CD4-positive, alpha-beta T cell treated with Interleukin-6 for 4 hours (primary cell): ENCODE measurements around the gene IGFL2.
"Not testable (repeated sequence)": the region's sequence is repeated elsewhere in the genome, so short reads cannot be mapped to it uniquely, and the experiment has no call there.

Experiments
- DNase-seq: peaks from one replicate; pipeline ENCODE4 v3.0.0-alpha.2; 2020; ENCODE audit warnings: mixed read lengths

IGFL2 gene

DNA sequence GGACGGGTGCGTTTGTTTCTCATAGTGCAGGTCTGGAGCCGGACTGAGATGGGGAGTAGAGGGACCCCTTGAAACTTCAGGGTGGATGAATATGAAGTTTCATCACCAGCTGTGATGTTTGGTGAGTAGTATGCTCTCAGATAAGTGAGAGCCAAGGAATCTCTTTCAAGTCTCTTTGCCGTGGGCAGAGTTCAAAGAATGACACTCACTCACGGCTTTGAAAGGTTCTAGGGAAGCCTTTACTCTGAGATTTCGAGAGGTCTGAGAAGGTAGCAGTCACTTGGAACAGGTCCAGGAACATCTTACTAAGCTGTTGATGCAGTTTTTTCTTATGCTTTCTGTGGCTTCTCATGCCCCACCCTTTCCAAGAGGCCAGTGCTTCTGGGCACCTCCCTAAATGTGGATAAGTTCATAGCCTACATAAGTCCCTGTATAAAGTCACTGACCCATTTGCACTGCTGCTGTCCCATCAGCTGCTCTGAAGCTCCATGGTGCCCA is at the start of gene IGFL2:
Gene IGFL2 (plus strand): TSS at position 448 of the 498 bp plus-strand sequence. CDS start 41 bp downstream, at position 489.
- no peak for DNase-seq

DNA sequence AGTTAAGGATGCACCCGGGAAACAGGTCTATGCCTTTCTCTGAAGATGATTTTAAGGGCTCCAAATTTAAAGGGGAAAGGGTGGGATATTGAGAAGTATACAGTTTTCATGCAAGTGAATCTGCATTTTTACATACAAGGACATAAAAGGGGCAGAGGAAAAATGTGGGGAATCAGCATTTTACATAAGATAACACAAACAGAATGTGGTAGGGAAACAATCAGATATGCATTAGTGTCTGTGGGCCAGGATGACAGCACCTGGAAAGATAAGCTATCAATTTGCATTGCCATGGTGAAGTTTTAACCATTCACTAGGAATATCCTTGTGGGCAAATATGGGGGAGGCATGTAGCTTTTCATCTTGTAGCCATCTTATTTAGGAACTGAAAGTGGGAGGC is 47.7 kb upstream of the IGFL2 start:
- no peak for DNase-seq

DNA sequence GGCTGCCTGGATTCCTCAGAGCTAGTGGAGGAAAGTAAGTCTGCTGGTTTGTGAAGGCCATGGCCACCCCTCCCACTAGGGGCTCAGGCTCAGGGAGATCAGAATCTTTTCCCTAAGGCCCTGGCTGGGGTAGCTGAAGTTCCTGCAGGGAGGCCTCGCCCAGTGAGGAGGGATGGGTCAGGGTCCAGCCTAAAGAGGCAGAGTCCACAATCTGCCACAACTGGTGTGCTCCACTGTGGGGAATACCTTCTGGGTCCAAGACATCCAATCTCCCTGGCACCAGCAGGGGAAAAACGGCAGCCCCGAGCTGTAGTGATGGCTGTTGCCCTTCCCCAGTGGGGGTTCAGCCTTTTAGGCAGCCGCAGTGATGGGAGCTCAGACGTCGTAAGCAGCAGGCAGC is 46.7 kb upstream of the IGFL2 start:
- DNase-seq = no peak

DNA sequence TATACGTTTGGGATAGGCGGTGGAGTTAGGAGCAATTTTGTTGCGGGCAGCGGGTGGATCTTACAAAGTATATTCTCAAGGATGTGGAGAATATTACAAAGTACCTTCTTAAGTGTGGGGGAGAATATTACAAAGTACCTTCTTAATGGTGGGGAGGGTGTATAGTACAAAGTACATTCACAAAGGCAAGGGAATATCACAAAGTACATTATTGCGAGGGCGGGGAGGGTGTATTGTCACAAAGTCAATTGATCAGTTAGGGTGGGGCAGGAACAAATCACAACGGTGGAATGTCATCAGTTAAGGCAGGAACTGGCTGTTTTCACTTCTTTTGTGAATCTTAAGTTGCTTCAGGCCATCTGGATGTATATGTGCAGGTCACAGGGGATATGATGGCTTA is 45.7 kb upstream of the IGFL2 start:
- not testable (repeated sequence) for DNase-seq

DNA sequence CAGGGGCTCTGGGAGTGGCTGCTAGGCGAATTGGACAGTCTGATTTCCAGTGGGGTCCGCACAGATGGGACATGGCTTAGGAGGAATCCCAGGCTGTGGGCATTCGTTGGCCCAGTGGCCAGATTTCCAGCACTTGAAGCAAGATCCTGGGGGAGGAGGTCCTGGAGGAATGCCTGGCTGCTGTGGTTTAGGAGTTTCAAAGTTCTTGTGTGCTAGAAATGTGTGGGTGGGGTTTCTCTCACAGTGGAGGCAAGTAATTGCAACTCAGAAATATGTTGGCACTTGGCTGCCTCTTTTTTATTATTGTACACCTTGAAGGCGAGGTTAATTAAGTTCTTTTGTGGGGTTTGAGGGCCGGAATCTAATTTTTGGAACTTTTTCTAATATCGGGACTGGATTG is 40.7 kb upstream of the IGFL2 start:
- DNase-seq = no peak

DNA sequence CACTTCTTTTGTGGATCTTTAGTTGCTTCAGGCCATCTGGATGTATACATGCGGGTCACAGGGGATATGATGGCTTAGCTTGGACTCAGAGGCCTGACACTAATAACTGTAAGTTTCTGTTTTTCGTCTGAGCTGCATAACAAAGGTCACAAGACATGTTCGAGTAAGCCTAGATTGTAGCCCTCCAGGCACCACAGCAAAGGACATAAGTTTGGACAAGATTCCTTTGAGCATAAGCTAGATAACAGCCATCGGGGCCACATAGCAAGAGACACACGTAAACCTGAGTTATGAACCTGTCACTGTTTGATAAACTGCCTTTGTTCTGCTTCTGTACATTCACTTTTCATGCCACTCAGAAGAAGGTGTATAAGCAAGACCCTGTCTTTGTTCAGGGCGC is 38.2 kb upstream of the IGFL2 start:
- no peak for DNase-seq

DNA sequence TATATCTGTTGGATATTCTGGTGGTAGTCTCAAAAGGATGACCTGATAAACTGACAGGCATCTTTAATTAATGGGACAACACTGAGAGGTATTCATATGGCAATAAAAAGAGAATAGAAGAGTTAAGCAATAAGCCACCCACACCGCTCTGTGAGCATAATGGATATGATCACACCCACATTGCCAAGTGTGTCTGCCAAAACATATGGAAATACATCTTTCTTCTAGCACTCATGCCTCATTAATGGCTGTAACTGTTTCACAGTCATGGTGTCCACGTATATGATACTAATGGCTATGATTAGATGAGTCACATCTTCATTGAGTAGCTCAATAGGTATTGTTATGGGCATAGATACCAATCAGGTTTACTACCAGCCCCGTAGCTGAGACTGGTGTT is 36.7 kb upstream of the IGFL2 start:
- no peak for DNase-seq

DNA sequence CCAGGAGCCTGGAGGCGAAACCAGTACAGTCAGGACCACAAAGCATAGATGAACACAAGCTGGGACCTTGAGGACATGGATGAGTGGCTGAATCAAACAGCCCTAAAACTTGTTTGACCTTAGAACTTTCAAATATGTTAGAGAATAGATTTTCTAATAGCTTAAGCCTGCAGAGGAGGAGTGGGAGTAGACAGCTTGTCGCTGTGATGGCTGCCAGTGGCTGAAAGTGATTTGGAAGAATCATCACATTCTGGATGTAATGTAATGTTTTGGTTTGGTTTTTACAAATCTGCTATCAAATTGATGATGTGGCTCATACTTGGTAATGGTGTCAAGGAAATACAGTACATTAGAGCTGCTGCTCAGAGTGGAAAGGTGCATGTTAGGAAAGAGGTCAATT is 35.5 kb upstream of the IGFL2 start:
- no peak for DNase-seq

DNA sequence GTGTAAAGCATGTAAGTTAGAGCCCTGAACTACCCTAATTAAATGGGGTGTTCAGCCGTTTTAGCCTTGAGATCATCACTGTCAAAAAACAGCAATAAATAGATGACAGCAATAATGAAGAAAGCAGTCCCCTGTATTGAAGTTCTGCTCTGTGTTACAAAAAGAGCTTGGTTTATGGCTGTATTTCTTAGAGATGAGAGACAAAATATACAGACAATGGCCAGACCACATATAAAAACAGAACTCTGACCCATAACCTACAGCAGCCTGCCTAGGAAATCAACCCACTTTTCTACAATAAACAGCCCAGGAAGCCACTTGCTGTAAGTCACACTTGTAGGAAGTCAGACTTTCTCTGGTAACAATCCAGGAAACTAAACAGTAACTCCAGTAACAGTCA is 34.3 kb upstream of the IGFL2 start:
- no peak for DNase-seq

DNA sequence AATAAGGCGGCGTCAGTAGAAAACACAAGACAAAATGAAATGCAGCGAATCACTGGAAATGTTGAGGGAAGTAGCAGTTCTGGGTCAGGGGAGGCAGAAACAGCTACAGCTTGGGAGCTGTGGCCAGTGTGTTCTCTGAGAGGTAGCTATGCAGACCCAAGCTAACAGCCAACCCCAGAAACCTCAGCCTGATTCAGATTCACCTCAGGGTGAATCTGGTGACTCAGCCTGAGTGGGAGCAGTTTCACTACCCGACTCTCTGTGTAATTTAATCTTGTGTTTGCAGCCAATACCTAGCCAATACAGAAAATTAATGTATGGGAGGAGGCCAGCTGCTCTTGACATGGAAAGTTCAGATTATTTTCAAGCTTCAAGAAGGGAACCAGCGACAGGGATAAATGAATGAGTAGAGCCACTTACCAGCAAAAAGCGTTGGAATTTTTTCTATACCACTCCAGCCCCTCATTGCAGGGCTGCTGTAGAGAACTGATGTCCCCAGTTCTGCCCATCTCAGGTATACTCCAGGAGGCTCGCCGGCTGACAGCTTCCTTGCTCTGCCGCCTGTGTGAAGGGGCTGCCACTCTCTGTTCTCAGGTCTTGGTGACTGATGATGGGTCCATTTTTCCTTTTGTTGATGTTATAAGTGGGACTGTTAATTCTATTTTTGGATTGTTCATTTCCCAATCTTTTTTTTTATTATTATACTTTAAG is 32.5 kb upstream of the IGFL2 start:
- DNase-seq = no peak

DNA sequence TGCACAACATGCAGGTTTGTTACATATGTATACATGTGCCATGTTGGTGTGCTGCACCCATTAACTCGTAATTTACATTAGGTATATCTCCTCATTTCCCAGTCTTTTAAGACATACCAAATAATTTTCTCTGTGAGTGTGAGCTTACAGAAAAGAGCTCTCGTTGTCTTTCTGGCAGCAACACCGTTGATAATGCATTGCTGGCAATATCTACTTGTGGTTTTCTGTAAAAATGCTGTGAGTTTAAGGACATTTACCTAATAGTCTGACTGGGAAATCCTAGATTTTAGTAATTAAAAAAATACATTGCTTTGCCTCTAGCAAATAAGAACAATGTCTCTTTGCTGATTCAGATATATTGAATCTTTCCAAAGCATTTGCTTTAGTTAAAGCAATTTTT is 31.9 kb upstream of the IGFL2 start:
- DNase-seq = no peak

DNA sequence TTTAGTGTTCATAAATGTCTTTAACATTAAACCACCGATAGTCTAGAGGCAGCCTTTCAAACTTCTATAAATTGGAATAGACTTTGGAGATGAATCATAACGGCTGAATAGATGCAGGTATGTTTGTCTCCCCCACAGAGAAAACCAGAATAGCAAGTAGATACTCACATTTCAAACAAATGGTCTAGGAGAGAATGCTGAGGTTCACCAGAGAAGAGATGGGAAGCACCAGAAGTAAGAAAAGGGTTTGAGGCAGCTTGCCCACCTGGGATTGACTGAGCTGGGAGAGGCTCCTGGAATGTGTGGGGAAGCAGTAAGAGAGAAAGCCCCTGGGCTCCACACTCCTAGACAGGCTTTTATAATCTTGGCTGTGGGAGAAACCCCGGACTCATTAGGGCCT is 29.9 kb upstream of the IGFL2 start:
- DNase-seq = no peak

DNA sequence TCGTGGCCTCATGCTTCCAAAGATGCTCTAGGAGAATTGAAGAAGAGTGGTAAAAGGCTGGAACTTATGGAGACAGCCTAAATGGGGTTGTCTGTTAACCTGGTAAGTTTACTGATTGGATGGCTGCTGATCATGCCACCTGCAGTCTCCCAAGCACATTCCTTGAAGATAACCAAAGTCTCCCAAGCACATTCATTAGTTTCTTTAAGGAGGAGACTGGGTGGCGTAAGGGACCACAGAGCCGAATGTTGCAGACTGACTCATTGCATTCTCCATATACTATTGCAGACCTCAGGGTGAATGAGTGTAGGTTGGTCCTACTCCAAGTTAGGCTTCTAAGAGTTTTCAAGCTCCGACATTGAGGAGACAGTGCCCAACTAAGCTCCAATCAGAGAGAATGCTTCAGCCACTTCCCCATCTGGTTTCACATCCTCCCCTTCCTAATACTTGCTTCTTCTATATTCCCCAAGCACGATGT is 23.4 kb upstream of the IGFL2 start, which contains the start of gene IGFL3:
Gene IGFL3 (minus strand): TSS at position 51 of the 478 bp plus-strand sequence. CDS start 39 bp downstream, at position 12.
- DNase-seq = no peak

DNA sequence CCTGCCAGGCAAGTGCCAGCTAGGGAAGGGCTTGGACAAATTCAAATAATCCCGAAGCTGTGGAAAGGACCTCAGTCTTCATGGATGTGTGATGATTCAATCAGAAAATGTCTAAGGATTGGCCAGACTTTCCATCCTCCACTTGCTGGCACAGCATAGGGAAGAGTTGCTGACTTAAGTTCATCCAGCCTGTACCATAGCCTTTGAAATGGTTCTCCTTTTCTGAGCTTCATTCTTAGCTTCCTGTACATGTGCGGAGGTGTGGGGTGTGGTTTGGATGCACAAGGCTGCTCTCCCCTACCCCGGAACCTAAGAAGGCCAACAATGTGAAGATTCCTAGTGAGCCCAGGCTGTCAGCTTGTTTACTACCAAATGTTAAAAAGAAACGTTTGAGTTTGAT is 22.6 kb upstream of the IGFL2 start:
- no peak for DNase-seq

DNA sequence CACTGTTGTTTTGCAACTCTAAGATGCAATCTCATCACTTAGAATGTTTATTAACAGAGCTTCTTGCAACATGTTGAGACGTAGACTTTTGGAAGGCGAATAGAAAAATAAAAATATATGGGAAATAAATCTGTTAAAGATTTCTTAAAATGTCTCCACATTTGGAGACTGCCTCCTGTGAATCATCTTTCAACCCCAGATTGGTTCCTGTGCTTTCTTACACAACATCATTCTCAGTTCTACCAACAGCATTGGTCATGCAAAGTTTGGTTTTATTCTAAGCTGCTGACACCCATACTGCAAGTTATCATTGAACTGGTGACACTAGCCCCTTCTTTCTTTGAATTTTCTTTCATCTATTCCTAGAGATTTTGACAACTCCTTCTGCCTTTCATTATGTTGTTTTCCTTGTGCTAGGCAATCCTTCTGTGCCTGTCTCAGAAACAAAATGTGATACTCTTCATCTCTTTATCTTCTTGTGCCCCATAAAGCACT is 21.9 kb upstream of the IGFL2 start:
- no peak for DNase-seq

DNA sequence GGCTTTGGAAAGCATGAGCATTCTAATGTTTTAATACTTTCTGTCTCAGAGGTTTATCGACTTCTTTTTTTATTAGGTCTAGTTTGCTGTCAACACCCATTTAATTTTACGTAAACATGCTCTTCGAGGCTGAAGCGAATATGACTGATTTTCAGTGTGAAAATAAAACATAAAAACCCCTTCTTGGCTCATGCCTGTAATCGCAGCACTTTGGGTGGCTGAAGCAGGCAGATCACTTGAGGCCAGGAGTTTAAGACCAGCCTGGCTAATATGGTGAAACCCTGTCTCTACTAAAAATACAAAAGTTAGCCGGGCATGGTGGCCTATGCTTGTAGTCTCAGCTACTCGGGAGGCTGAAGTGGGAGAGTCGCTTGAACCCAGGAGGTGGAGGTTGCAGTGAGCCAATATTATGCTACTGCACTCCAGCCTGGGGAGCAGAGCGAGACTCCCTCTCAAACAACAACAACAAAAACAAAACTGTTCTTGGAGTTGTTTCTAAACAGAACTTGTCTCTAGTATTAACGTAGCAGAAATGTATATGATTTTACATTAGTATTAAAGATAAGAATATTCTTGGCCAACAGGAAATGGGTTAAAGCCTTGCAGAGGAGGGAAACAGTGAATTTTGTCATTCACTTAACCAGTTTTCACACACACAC is 16.4 kb upstream of the IGFL2 start:
- no peak for DNase-seq

DNA sequence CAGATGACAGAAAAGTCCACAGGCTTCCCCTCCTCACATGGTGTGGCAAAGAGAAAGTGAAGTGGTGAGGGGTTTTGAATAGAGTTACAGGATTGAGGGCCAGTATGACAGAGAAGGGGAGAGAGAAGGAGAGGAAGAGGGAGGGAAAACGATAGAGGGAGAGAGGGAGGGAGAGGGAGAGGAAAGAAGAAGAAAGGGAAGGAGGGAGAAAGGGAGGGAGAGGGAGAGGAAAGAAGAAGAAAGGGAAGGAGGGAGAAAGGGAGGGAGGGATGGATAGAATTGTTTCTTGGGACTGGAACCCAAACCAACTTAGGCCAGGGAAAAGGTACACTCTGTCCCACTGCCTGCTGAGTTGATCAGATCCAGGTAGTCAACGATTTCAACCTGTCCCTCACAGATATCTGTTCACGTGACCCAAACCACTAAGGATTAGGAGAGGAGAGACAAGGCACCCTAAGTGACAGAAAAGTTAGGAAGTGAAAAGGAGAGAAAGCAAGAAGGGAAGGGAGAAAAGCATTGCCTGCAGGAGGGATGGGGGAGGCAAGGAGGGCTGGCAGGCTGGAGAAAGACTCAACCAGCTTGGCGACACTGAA is 15.4 kb upstream of the IGFL2 start:
- DNase-seq = no peak

DNA sequence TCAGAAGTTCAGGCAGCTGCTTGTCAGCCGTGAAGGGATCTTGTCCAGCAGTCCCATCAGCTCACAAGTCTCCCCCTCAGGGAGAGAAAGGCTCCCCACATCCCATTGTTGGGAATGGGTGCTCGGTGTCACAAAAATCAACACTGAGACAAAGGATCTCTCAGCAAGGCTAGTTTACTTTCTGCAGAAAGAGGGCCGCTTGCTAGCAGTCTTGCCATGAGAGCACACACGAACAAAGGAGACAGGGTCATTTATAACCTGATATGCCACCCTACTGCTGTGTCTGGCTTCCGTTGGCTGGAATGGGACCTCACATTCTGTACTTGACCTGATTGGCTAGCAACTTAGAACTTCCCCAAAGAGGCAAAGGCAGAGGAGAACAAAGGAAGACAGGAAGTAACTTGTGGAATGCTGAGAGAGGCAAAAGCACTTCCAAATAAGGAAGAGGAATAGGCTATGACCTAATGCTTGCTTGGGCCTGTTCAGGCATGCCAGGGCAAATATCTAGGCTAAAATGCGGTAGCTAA is 14.9 kb upstream of the IGFL2 start:
- no peak for DNase-seq

DNA sequence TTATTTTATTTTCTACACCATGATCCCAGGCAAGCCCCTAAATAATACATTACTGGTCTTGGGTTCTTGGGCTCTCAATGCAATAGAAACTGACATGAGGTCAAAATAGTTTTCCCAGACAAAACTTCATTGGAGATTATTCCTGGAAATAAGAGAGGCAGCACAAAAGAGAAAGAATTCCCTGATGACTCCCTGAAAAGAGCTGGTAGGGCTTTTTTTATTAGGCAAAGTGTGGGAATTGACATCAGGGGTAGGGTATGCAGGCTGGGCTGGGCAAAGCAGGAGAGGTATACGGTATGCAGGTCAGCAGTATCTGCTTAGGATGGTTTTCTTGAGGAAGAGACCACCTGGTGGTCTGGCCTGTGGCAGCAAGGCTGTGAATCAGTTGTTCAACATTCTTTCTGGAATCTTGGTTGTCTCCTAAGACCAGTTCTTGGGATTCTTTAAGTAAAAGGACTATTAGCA is 14.2 kb upstream of the IGFL2 start:
- DNase-seq = no peak

DNA sequence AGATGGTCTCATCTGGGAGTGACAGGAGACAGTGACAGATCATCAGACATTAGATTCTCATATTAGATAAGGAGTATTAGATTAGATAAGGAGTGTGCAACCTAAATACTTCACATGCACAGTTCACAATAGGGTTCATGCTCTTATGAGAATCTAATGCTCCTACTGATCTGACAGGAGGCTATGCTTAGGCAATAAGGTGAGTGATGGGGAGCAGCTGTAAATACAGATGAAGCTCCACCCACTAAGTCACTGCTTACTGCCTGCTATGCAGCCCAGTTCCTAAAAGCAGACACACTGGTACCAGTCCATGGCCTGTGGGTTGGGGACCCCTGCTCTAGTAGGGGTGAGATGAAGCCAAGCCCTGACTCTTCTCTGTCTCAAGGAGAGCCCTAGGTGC is 13.5 kb upstream of the IGFL2 start:
- DNase-seq = no peak

DNA sequence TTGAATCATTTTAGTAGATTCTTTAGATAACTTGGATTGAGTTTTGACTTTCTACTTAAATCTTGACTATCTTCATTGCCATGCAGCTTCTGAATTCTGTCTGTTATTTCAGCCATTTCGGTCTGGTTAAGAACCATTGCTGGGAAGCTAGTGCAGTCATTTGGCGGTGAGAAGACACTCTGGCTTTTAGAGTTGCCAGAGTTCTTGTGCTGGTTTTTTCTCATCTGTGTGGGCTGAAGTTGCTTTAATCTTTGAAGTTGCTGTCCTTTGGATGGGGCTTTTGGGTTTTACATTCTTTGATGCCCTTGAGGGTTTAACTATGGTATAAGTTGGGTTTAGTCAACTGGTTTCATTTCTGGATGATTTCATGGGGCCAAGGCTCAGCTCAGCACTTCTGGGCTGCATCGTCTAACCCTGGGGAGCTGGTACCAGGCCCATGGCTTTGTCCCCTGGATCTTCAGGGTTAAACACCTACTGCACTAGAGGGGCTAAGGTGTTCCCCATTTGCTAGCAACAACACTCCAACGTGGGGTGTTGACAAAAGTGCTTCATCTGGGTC is 10.0 kb upstream of the IGFL2 start:
- DNase-seq = no peak

DNA sequence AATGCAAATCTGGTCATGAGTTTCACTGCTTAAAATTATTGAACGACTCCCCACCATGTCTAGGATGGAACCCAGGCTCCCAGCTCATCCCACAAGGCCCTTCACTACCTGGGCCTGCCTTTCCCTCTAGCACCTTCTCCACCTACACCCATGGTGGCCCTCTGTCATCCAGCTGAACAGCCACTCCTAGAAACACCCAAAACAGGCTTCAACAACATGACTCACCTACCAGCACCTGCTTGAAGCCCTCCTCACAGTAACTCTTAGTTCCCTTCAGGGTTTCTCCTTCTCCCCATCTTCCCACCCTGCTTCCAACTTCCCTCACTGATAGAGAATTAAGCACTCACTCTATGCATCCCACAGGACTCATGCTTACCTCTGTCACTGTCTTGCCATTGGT is 6.6 kb upstream of the IGFL2 start:
- DNase-seq = no peak

DNA sequence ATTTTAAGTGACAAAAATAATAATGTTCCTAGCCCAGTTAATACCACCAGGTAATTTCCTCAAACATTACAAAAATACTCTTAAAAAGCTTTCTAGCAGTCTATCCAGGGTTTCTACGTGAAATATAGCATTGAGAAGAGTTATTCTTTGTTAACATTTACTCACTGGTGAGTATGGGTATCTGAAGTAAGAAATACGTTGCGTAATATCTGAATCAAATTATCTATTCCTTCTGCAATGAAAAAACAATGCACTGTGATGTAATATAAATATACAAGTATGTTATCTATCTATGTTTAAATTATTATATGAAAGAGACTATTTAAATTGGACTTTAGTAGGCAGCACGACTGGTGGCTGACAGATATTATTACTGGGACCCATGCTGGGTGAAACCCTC is 5.7 kb upstream of the IGFL2 start:
- DNase-seq = no peak
